Frontal cortex (tissue), 4 donors: ENCODE results near the gene DNAJC30. TPM values are rescaled to one million over a fixed set of nuclear protein-coding genes. Genes with fewer than 3 reads are reported as not detected.
"Not testable (repeated sequence)": the region's sequence is repeated elsewhere in the genome, so short reads cannot be mapped to it uniquely, and the experiment has no call there.

Source experiments
- DNase-seq, 2 donors: peaks; one replicate each; pipeline ENCODE4 v3.0.0; 2012; ENCODE audit warnings: low spot score in 2 of 2
- FAIRE-seq: peaks from 2 replicates; lab custom pipeline; 2012; peaks lifted over from hg19 to GRCh38; lab: Jason Lieb, UNC
- total RNA-seq: library from RNA; depleted of rRNA; stranded (reverse); fragments of >200 nt; gene quantifications from one replicate; pipeline ENCODE4 v1.2.3, GENCODE V29; 2014
- donor health status: control.
- donor health status: control.
- donor health status: control.

Gene DNAJC30
- total RNA-seq, 1 donor from 2014 or later = 2.4 TPM

DNA sequence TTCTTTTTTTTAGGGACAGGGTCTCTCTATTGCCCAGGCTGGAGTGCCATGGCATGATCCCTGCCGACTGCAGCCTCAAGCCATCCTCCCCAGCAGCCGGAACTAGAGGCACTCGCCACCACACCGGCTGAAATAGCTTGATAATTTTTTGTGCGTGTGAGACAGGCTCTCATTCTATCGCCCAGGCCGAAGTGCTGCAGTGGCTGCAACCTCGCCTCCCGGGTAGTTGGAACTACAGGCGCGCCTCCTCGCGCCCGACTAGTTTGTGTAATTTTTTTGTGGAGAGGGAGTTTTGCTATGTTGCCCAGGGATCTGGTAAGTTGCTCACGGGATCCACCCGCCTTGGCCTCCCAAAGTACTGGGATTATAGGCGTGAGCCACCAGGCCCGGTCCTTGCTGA, 2.1 kb upstream of the DNAJC30 start:
- DNase-seq (no peak), FAIRE-seq (no peak)

DNA sequence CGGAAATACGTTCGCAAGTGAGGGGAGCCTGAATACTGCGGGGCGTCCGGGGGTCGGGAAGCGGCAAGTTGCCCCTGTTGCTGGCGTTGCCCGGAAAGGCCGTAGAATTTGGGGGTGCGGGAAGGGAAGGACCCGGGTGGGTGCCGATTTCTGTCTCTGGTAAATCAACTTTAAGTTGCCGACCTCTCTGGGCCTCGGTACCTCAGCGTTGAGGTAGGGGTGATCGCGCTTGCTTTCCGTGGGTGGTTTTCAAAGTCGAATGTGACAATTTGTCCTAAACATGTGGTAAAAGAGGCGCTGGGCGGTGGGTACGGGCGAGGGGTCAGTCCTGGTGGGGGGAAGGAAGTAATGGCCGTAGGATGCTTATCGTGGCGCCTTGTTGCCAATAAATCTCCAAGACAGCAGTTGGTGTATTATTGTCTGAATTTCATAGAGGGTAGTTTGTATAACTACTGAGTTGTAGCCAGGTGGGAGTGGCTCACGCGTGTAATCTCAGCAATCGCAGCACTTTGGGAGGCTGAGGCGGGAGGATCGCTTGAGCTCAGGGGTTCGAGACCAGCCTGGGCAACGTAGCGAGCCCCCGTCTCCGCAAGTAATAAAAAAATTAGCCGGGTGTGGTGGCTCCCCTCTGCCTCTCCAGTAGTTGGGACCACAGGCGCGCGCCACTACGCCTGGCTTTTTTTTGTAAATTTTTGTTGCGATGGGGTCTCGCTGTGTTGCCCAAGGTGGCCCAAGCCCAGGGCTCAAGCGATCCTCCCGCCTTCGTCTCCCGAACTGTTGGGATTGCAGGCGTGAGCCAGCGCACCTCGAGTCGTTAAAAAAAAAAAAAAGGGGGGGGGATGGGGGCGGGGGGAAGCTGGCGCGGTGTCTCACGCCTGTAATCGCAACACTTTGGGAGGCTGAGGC, 788 bp upstream of the DNAJC30 start:
- DNase-seq = no peak
- no peak for FAIRE-seq

DNA sequence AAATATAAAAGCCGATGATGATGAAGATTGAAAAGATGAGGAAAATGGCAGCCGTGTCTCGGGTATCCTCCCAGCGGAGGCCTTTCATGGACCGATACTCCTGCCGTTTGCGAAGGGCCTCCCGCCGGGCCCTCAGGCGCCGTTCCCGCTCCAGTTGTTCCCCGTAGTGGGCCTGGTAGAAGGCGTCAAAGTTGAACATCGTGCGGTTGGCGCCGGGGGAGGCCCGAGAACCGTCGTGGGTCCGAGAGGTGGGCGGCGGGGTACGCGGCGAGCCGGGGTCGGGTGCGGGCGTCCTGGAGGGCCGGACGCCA, 553 bp downstream of the DNAJC30 start:
- no peak for DNase-seq
- FAIRE-seq = no peak

DNA sequence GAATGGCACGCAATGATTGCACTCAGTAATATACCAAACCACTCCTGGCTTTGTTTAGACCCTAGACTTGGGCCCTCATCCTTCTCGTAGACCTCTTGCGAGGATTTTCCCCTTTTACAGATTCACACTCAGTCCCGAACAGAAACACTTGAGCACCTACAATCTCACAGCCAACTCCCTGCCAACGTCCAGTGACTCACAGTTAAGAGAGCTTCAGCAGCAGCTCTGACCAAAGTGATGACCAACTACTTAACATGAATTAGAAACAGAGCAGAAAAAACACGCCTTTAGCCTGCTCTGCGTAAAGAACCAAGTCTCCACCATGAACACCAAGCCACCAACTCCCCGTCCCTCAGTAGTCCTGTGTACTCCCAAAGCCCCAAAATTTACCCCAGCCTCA, 2.2 kb downstream of the DNAJC30 start:
- FAIRE-seq = no peak
- DNase-seq = no peak

DNA sequence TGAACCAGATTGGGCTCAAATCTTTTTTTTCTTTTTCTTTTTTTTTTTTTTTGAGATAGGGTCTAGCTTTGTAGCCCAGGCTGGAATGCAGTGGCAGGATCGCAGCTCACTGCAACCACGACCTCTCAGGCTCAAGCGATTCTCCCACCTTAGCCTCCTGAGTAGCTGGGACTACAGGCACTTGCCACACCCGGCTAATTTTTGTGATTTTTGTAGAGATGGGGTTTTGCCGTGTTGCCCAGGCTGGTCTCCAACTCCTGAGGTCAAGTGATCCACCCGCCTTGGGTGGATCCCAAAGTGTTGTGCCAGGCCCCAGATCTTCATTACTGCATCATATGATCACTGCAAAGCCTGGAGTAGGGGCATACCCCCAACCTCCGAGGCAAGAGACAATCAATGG, 2.8 kb downstream of the DNAJC30 start:
- FAIRE-seq = no peak
- no peak for DNase-seq

DNA sequence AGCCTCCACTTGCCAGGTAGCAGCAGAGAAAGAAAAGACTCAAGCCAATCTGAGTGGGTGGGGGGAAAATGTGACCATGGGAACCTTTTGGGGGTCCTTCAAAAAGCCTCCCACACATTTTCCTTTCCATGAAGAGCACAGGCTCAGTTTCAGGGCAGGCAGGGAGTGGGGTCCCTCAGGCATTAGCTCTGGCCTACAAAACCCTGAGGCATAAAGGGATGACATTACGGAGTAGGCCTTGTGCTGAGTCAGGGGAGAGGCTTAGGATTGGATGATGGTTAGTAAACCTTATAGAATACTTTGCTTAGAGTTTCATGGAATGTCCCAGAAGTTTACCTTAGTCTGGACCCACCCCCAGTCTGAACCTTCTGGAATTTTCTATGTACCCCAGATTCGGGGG, 3.5 kb downstream of the DNAJC30 start:
- FAIRE-seq (no peak), DNase-seq (no peak)

DNA sequence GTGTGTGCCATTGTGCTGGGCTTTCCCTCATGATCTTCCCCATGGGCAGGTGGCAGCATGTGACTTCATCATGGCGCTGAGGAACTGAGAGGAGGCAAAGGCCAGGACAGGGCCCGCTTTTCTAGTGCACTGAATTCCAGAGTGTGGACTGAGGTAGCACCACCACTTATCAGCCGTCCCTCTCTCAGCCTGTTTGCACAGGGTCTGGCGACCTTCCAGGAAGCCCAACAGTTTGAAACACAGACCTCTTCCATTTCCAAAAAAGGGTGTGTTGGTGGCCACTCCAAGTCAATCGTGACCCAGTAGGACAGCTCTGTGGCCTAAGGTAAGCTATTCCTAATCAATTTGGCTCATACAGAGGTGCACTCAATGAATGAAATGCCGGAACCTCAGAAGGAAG, 4.4 kb downstream of the DNAJC30 start:
- DNase-seq (no peak), FAIRE-seq (no peak)

DNA sequence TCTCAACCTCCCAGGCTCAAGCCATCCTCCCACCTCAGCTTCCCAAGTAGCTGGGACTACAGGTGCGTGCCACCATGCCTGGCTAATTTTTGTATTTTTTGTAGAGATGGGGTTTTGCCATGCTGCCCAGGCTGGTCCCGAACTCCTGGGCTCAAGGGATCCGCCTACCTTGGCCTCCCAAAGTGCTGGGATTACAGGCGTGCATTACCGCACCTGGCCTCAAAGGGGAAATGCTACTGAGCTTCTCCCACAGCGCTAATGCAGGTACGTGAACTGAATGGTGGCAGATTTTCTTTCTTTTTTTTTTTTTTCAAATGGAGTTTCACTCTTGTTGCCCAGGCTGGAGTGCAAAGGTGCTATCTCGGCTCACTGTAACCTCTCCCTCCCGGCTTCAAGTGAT, 7.2 kb downstream of the DNAJC30 start:
- not testable (repeated sequence) for DNase-seq, FAIRE-seq

DNA sequence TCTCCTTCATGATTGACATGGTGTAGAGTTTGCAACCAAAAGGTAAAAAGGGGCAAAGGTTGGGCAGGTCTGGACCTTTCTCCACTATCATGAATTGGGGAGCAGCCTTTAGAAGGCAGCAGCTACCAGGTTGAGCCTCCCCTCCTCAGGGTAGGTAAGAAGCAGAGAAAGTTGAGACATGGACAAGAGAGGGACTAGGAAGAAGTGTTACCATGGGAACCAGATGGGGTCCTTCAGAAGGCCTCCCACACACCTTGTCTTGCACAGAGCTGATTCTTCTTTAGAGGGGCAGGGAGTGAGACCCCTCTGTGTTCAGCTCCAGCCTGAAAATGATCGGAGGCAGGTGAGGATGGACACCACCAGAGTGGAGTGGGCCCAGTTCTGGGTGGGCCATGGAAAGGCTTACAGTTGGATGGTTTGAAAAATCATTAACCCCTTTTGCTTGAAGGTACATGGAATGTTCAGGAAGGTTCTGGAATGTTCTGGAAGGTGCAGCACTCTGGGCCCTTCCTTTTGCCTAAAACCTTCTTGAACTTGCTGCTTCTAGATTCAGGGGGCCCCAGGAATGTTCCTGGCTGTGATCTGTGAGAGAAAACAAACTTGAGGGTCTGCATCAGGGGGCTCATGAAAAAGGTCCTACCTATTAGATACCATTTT, 8.7 kb downstream of the DNAJC30 start:
- FAIRE-seq = no peak

DNA sequence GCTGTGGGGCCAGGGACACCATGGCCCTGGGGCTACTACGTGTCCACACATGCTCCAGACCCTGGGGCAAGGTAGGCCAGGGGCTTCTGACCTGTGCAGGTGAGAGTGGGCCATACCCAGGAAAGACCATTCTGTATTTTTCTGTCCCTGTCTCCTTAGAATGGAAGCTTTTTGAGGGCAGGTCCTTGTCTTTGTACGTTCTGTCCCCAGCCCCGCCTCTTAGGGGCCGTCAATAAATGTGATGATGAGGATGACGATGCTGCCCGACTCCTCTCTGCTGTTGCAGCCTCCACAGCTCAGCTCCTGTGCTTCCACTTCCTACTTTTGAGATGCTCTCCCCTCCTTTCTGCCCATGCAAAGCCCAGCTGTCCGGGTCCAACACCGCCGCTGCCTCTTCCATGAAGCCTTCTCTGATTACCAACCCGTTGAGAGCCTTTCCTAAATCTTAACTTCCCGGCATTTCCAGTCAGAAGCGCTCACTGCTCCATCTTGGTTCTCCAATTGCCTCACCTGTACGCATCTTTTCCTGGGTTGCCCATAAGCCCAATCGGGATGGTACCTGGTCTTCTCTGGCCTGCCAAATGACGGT, 11.3 kb downstream of the DNAJC30 start:
- DNase-seq (no peak), FAIRE-seq (no peak)

More for the DNA sequence above, 8.7 kb downstream of the DNAJC30 start:
- DNase-seq = no peak

DNA sequence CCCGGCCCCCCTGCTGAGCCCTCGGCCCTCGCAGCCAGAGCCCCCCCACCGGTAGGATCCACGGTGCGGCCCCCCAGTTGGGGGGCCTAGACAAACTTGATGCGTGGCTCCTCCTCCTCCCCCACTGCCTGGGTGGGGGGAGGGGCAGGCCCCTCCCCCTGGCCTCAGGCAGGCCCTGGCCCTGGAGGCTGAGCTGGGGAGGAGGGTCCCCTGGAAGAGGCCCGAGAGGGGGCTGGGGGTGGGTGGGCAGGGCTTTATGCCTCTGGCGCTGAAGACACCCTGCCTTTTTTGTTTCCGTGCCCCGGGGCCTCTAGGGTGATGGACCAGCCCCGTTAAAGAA, 12.0 kb downstream of the DNAJC30 start:
- DNase-seq = no peak
- FAIRE-seq = no peak

DNA sequence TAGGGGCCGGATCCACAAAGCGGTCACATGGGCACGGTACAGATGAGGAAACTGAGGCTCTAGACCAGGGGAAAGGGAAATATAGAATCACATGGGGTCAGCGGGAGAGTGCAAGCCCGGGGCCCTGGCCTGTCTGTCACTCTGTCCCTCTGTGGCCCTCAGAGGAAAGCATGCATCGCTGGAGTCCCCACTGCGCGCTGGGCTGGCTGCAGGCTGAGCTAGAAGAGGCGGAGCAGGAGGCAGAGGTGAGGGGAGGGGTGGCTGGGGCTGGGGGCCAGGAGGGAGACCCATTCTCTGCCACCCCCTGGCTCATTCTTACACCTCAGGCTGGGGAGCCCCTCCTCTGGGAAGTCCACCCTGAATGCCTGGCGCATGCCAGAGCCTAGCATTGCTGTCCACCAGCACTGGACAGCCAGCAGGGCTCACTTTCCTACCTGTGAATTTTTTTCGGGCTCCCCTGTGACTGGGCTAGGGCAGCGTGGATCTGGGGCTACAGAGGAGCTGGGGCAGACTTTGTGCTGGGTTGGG, 13.3 kb downstream of the DNAJC30 start:
- no peak for FAIRE-seq
- DNase-seq = no peak

DNA sequence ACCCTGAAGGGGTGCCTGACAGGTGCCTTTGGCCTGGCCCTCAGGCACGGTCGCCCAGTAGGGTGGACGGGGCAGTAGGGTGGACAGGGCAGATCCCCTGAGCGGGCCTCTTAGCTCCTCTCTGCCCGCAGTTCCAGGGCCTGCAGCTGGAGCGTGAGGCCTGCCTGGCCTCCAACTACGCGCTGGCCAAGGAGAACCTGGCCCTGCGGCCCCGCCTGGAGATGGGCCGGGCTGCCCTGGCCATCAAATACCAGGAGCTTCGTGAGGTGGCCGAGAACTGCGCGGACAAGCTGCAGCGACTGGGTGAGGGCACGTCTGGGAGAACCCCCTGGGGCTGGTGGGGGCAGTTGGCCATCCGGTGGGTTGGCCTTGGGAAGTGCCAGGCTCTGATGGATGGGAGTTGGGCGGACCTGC, 14.0 kb downstream of the DNAJC30 start:
- FAIRE-seq (no peak), DNase-seq (no peak)

DNA sequence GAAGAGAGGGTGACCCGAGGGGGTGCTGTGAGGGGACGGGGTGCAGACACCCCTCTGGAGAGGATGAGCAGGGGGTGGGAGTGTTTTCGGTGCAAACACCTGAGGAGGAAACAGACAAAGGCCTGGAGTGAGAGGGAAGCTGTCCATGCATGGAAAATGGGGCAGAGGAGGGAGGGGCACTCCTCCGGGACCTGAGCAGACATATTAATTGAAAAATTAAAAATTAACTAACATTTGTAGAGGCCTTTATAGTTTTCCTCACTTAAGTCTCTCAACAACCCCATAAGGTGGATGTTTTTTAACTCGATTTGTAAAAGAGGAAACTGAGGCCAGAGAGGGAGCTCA, 14.4 kb downstream of the DNAJC30 start:
- FAIRE-seq (no peak), DNase-seq (no peak)

DNA sequence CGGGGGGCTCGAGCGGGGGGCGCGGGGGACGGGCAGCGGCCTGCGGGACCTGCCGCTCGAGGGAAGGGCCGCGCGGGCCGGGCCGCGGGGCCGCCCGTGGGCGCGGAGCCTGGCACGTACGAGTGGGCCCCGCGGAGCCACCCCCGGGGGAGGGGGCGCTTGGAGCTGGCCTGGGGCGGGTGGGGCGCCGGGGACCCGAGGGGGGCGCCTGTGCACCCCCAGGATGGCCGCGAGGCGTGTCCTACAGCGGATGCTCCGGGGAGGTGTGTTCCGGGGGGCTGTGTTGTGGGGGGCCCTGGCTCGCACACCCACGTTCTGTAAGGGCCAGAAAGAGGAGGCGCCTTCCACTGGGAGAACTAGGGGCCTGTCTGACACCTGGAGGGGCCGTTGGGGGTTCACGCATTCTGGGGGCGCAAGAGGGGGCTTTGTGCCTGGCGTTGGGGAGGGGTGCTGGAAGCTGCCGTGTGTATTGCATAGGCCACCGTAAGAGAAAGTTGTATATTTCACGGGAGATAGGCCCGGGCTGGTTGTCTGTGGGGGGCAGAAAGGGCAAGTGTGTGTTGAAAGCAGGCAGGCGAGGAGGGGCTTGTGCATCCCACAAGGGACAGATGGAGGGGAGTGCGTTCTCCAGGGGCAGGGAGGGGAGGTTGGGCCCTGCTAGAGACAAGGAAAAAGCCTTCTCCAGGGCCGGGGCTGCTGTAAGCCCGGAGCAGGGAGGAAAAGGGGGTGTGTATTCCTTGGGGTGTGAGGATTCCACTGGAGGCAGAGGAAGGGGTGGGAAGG, 15.0 kb downstream of the DNAJC30 start:
- peak in 1 of 2 donors; percentile 58 for DNase-seq

DNA sequence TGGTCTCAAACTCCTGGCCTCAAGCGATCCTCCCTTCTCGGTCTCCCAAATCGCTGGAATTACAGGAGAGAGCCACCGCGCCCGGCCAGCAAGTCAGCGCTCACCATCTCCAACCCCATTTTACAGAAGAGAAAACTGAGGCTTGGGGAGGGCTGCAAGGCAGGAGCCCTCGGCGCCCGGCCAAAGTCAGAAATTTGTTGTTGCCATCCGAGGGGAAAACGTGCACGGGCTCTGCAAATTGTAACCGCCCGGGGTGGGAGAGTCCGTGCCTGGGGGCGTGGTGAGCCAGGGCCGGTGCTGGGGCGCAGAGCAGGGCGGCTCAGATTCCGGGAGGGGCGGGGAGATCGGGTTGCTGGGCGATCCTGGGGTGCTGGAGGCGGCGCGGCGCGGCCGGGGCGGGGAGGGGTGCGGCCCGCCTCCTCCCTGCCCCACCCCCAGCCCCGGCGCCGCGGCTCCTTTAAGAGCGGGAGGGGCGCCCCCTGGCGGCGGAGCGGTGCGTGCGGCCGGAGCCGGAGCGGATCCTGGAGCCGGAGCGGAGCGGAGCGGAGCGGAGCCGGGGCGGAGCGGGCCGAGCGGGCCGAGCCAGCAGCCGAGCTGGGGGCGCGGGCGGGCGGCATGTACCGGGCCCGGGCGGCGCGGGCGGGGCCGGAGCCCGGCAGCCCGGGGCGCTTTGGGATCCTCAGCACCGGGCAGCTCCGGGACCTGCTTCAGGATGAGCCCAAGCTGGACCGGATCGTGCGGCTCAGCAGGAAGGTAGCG, 15.7 kb downstream of the DNAJC30 start, which contains the start of gene VPS37D:
Gene VPS37D, plus strand, starts transcription at position 488 of the 759 bp plus-strand sequence. Its CDS starts 128 bp downstream, at position 616.
- FAIRE-seq (no peak), DNase-seq (peak; percentile 96 to 97)

More for the DNA sequence above, 15.0 kb downstream of the DNAJC30 start:
- no peak for FAIRE-seq

DNA sequence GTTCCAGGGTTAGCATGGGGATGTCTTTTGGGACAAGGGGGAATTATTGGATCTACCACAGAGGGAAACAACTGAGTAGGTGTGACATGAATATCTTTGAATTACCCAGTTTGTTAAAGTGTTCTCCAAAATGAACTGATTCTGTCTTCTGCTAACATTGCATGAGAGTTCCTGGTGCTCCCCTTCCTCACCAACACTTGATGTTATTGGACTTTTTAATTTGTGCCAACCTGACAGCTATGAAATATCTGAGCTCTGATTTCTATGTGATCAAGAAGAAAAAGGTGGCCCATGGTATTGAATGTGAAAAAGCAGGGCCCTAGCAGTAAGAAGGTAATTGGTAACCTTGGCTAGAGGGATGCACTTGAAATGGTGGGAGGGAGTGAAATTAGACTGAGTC, 20.2 kb downstream of the DNAJC30 start:
- no peak for DNase-seq
- FAIRE-seq = no peak

DNA sequence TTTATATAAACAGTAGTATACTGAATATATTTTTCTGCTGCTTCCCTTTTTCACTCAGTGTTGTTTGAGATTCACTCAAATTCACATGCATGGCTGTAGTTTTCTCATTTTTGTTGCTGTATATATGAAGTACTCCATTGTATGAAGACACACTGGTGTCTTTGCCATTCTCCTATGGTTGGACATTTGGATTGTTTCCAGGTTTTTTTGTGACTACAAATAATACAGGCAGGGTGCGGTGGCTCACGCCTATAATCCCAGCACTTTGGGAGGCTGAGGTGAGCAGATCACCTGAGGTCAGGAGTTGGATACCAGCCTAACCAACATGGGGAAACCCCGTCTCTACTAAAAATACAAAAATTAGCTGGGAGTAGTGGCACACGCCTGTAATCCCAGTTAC, 22.7 kb downstream of the DNAJC30 start:
- not testable (repeated sequence) for DNase-seq, FAIRE-seq

DNA sequence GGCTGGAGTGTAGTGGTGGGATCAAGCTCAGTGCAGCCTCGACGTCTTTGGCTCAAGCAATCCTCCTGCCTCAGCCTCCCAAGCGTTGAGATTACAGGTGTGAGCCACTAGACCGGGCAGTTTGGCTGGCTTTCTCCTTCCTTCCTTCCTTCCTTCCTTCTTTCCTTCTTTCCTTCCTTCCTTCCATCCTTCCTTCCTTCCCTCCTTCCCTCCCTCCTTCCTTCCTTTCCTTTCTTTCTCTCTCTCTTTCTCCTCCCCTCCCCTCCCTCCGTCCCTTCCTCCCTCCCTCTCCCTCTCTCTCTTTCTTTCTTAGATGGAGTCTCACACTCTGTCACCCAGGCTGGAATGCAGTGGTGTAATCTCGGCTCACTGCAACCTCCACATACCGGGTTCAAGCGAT, 23.3 kb downstream of the DNAJC30 start:
- DNase-seq (no peak), FAIRE-seq (no peak)
